Umbilical cord (tissue), 2 donors: ENCODE results near the gene DENND1B. TPM values are rescaled to one million over a fixed set of nuclear protein-coding genes. Genes with fewer than 3 reads are reported as not detected.
"Not testable (repeated sequence)": the region's sequence is repeated elsewhere in the genome, so short reads cannot be mapped to it uniquely, and the experiment has no call there.

Source experiments
- DNase-seq: peaks from one replicate; pipeline ENCODE4 v3.0.0-alpha.2; 2015; ENCODE audit warnings: low spot score
- total RNA-seq: library from RNA; depleted of rRNA; stranded (reverse); fragments of >200 nt; gene quantifications from one replicate; pipeline ENCODE4 v1.2.3, GENCODE V29; 2014; ENCODE audit warnings: low replicate concordance; ENCODE audit not compliant: insufficient read depth

The DENND1B gene
- total RNA-seq, 1 donor from 2014 or later: 24.3 TPM

GRCh38 chr1:197559244-197559643 lies 216.0 kb downstream of the DENND1B start:
- DNase-seq: no peak

GRCh38 chr1:197557302-197557701 lies 218.0 kb downstream of the DENND1B start:
- no peak for DNase-seq

- no peak for DNase-seq
These were observed 222.0 kb downstream of the DENND1B start for GRCh38 chr1:197553281-197553680.

GRCh38 chr1:197546989-197547388 lies 228.3 kb downstream of the DENND1B start:
- DNase-seq: no peak

GRCh38 chr1:197544553-197544952 lies 230.7 kb downstream of the DENND1B start:
- no peak for DNase-seq

GRCh38 chr1:197544130-197544529 lies 231.2 kb downstream of the DENND1B start:
- DNase-seq: no peak

- no peak for DNase-seq
These were observed 233.9 kb downstream of the DENND1B start for GRCh38 chr1:197541411-197541810.

- DNase-seq: peak; percentile 18
These were observed 248.4 kb downstream of the DENND1B start for GRCh38 chr1:197526736-197527371.

- DNase-seq: peak; percentile 10
These were observed 254.1 kb downstream of the DENND1B start for GRCh38 chr1:197521118-197521739.

- DNase-seq: no peak
These were observed 255.4 kb downstream of the DENND1B start for GRCh38 chr1:197519741-197520334.

- DNase-seq: no peak
These were observed 259.9 kb downstream of the DENND1B start for GRCh38 chr1:197515421-197515820.

GRCh38 chr1:197510691-197511378 lies 264.4 kb downstream of the DENND1B start:
- no peak for DNase-seq

- no peak for DNase-seq
These were observed 278.6 kb downstream of the DENND1B start for GRCh38 chr1:197496722-197497121.

GRCh38 chr1:197491505-197491904 lies 283.8 kb downstream of the DENND1B start:
- DNase-seq: not testable (repeated sequence)

GRCh38 chr1:197486946-197487345 lies 288.3 kb downstream of the DENND1B start:
- DNase-seq: no peak

- peak; percentile 24 for DNase-seq
These were observed 289.5 kb downstream of the DENND1B start for GRCh38 chr1:197485790-197486189.

GRCh38 chr1:197481101-197481500 lies 294.2 kb downstream of the DENND1B start:
- no peak for DNase-seq

GRCh38 chr1:197480446-197480845 lies 294.8 kb downstream of the DENND1B start:
- DNase-seq: no peak

- no peak for DNase-seq
These were observed 303.1 kb downstream of the DENND1B start for GRCh38 chr1:197472141-197472540.

GRCh38 chr1:197471248-197471985 lies 303.9 kb downstream of the DENND1B start:
- peak; percentile 64 for DNase-seq

- DNase-seq: no peak
These were observed 304.9 kb downstream of the DENND1B start for GRCh38 chr1:197470330-197470729.
